Inferior parietal cortex (tissue), 1 donor: ENCODE data around the gene ITGA11.
"Not testable (repeated sequence)": the region's sequence is repeated elsewhere in the genome, so short reads cannot be mapped to it uniquely, and the experiment has no call there.

ENCODE experiments used
- DNase-seq: peaks from one replicate; pipeline ENCODE4 v3.0.0-alpha.2; 2016; ENCODE audit errors: extremely low spot score

Gene ITGA11

DNA sequence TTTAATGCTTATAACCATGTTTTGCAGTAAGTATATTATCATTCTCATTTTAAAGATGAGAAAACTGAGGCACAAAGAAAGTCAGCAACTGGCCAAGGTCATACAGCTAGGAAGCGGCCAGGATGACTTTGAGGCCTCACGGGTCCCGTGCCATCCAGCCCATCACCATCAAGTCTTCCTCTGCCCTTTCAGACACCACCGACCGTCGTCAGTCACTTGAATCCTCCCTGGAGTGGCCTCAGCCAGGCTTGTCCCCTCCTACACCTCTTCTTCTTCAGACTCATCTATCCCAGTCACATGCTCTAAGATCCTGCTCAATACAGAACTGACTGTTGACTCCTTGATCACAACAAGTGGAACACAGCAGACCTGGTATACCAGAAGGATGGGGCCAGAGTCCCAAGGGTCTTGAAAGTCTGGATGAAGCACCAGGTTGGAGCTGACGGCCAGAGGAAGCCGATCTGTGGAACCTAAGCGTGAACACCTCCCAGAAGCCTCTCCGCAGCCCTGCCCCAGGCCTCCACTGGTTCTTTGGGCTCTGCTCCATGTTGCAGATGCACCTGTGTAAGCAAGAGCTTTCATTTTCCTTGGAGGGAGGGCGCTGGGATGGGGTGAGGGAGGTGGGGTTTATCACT, 22.1 kb downstream of the ITGA11 start:
- DNase-seq = no peak

- no peak for DNase-seq
These were observed 23.0 kb downstream of the ITGA11 start for GRCh38 chr15:68408971-68409370.

DNA sequence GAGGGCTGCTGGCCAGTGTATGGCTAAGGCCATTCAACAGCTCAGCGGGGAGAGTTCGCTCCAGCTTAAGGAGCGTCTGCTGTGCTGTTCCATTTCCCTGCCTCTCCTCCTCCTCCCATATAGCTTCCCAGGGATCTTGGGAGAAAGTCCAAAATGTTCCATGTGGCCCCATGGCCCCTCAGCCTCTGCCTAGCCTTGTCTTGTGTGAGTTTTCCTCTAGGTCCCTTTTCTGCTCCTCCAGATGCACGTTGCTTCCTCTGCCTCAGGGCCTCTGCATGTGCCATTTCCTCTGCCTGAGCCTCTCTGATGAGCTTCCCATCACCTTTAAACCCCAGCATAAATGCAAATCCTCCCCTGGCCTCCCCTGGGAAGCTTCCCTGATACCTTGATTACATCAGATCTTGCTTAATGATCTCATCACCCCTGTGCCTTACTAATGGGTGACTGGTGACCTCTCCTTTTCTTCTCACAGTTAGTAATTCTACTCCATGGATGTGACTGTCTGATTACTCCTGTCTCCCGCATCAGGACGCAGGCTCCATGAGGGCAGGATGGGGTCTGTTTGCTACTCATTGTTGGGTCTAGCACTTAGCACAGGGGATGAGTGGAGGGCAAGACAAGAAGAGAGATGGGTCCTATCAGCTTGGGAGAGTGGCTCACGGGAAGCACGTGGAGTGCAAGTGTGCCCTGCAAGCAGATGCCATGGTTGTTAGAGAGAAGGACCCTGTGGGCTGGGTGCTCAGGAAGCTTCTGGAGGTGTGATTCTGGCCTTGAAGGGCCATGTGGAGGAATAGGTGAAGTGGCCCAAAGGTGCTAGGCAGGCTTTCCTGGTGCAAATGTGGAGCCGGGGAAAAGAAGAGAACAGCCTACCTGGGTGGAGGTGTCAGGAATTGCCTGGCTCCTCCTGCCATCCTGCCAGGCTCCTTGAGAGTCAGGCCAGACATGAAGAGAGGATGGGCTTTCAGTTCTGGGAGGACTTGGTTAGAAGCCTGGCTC, 23.8 kb downstream of the ITGA11 start:
- no peak for DNase-seq

DNA sequence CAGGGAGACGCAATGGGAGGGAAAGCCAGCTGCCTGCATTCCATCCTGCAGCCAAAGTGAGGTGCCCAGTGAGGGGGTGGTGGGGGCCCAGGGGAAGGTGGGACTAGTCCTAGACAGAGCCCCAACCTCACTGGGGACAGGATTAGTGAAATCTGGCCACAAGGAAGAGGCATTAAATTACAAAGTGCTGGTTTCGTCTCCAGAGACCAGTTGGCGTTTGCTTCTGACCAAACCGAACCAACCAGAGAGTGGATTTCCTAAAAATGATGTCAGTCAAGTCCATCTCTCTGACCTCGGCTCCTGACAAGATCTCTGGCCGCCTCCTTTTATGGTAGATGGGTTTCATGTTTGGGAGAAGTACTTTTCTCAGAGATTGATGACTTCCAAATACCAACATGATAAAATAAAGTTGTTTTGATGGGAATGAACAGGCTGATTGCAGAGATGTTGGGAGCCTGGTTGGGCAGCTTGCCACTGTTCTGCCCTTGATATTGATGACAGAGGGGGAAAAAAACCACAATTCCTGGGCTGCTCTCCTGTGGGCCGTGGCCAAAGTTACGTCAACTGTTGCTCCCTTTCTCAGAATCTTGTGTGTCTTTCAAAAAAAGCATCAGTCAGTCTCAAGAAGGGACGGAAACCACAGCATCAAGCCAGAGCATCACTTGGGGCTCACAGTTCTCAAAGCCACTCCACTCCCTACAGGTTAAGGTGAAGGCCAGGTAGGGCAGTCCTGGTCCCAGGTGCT, 24.6 kb downstream of the ITGA11 start:
- no peak for DNase-seq

- no peak for DNase-seq
These were observed 26.3 kb downstream of the ITGA11 start for GRCh38 chr15:68405378-68406250.

GRCh38 chr15:68404056-68404798, 27.7 kb downstream of the ITGA11 start:
- DNase-seq = no peak

GRCh38 chr15:68403161-68403941, 28.6 kb downstream of the ITGA11 start:
- DNase-seq = no peak

- no peak for DNase-seq
These were observed 29.4 kb downstream of the ITGA11 start for GRCh38 chr15:68402432-68403160.

- no peak for DNase-seq
These were observed 30.2 kb downstream of the ITGA11 start for GRCh38 chr15:68401496-68402431.

GRCh38 chr15:68400066-68400456, 31.9 kb downstream of the ITGA11 start:
- no peak for DNase-seq

GRCh38 chr15:68399096-68400065, 32.6 kb downstream of the ITGA11 start:
- no peak for DNase-seq

DNA sequence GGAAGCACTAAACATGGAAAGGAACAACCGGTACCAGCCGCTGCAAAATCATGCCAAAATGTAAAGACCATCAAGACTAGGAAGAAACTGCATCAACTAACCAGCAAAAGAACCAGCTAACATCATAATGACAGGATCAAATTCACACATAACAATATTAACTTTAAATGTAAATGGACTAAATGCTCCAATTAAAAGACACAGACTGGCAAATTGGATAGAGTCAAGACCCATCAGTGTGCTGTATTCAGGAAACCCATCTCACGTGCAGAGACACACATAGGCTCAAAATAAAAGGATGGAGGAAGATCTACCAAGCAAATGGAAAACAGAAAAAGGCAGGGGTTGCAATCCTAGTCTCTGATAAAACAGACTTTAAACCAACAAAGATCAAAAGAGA, 34.0 kb downstream of the ITGA11 start:
- not testable (repeated sequence) for DNase-seq

DNA sequence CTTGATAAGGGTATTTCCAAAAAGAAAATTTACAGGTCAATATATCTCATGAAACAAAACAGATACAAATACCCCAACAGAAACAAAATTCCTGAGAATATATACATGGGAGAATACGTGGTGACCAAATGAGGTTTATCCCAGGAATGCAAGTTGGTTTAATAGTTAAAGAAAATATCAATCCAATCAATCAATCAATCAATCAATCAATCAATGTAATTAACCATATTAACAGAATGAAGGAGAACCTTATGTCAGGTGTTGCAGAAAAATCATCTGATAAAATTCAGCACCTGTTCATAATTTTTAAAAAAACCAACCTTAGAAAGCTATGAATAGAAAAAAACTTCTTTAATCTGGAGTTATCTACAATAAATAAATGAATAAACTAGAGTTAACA, 35.9 kb downstream of the ITGA11 start:
- DNase-seq = no peak

- no peak for DNase-seq
These were observed 40.8 kb downstream of the ITGA11 start for GRCh38 chr15:68391121-68391520.

GRCh38 chr15:68389936-68390817, 41.8 kb downstream of the ITGA11 start:
- no peak for DNase-seq
